ENCODE measurements around the gene ZSWIM5.
A peak's percentile ranks its signal among the peaks of the same experiment; 100 is the strongest.
"Not testable (repeated sequence)": the region's sequence is repeated elsewhere in the genome, so short reads cannot be mapped to it uniquely, and the experiment has no call there.

The ZSWIM5 gene

DNA sequence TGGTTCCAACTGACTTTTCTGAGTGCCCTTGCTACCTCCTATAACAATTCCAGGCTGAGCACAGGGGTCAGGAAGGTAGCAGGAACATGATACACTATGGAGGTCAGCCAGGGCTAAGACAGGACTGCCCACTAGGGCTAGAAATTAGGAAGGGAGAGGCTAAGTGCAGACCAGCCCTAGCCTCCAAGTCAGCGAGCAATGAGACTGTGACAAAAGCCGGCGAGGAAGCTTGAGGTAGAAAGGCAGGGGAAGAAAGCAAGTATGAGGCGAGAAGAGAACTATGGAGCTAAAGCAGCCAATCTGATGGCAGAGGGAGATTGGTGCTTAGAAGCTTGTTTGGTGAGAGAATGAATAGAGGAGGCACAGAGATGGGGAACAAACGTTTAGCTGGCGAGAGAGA is 189.6 kb downstream of the ZSWIM5 start:
- DNase-seq = peak in 1 of 2 donors; percentile 8

DNA sequence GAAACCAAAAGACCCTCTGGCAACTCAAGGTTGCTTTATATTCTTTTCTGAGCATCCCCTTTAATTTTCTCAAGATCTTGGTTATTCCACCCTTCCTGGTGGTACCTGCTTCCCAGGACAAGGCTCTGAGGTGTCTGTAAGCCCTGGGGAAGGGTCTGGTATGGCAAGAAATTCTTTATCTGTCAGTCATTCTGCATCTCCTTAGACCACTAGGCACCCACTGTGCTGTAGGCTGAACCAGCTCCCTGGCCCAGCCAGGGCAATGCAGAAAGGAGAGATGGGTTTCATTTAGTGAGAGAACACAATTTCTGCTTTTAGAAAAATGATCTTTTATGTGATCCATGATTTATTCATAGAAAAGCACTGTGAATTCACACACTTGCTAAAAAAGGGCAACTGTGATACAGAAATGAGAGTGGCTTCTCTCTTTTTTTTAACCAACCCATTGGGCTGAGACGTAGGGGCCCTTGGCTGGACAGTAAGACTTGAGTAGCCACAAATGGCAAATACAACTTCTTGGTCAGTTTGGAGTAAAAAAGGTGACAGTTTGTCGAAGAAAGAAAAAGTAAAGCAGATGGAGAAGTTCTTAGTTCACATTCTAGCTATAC is 190.2 kb downstream of the ZSWIM5 start:
- no peak for DNase-seq

DNA sequence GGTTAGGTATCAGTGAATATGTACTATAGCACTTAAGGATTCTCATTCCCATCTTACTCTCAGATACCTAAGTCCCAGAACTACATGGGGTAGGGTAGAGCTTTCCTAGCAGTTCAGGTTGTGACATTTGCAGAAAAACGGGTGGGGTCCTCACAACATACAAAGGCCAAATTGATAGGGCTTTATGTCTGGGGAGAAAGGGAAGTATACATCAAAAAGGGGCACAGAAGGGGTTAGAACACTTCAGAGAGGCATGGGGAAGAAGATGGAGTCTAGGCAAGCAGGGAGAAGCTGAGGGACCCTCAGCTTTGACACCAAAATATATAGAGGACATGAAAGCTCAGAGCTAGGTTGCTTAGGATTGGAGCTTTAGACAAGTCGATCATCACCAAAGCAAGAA is 190.7 kb downstream of the ZSWIM5 start:
- DNase-seq = no peak

DNA sequence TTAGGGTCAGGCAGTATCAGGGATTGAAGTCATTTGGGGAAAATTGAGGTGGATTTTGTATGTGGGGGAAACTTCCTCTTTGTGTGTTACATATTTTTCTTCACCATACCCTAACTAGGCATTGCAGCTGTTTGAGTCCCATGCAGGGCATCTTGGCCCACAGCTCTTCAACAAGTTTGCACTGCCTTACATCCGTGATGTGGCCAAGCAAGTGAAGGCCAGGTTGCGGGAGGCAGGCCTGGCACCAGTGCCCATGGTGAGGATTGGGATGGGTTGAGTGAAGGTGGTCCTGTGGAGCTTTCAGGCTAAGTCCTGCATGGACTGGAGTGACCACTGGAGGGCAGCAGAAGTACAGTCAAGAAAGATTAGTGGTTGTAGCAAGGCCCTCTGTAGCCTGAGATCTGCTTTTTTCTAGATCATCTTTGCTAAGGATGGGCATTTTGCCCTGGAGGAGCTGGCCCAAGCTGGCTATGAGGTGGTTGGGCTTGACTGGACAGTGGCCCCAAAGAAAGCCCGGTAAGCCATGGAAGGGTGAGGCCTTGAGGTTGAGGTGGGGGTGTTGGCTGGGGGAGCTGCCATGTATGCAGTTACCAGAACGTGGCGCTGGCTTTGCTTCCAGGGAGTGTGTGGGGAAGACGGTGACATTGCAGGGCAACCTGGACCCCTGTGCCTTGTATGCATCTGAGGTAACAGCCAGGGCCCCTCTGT is 191.9 kb downstream of the ZSWIM5 start:
- peak; percentile 81 to 82 for DNase-seq

DNA sequence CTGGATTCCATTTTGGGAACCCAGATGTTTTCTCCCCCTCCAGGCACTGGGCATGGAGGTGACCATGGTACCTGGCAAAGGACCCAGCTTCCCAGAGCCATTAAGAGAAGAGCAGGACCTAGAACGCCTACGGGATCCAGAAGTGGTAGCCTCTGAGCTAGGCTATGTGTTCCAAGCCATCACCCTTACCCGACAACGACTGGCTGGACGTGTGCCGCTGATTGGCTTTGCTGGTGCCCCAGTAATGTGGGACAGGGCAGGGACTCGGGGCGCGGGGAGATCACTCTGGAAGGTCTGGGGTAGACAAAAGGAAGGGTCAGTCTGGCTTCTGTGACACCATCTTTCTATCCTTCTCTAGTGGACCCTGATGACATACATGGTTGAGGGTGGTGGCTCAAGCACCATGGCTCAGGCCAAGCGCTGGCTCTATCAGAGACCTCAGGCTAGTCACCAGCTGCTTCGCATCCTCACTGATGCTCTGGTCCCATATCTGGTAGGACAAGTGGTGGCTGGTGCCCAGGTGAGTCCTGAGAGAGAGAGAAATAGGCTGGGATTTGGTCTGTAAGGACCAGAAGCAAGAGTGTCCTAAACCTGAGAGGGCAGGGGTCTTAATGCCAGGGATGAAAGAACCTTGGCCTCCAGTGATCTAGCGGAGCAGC is 192.7 kb downstream of the ZSWIM5 start:
- no peak for DNase-seq

DNA sequence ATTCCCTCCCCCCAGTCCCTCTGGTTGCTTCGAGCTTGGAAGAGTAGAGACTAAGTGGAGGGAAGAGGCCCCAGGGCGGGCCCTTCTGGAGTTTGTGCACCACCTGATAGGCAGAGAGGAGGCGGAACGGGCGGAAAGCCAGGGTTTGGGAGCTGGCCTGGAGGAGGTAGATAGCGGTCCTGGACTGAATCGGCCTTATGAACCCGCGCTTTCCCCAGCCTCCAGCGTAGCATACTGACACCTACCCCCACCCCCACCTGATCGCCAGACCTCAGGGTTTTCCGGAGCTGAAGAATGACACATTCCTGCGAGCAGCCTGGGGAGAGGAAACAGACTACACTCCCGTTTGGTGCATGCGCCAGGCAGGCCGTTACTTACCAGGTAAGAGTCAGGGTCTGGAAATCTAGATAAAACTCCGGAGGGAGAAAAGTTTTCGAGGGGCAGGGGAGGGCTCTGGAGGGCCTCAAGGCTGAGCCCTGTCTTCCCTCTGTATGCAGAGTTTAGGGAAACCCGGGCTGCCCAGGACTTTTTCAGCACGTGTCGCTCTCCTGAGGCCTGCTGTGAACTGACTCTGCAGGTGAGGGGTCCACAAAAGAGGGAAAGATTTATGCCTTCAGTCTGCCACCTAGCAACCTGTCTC is 193.6 kb downstream of the ZSWIM5 start:
- DNase-seq = peak; percentile 22 to 62

DNA sequence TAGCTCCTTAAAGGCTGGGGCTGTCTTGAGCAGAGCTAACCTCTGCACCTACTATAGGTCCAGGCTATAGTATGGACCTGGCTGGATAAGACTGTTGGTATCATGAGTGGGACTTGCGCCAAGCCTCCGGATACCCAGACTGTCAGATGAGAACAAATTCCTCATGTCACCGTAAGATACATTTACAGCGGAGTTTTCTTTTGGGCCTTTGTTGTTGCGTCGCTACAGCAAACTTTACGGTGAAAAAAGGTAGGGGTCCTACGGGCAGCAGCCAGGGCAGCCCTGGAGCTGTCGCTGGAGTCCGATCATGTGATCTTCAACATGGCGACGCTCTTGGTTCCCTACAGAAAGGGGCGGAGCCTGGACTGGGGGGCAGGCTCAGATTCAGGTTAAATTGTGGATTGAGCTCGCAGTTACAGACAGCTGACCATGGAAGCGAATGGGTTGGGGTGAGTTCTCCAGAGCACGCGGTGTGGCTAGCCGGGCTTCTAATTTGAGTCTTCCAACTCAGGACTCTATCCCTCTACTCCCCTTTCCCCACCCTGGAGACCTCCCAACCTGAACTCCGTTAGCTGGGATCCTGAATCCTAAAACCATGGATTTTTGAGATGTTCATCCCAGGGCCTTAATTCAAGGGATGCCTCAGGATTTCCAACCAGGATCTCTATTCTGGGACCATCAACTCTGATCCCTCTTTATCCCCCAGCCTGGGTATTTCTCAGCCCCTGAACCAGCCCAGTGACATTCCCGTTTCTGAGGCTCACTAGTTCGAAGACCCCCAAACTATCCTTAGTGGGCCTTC is 194.4 kb downstream of the ZSWIM5 start, which contains the start of gene UROD:
UROD (plus strand) TSS at position 418 of the 802 bp plus-strand sequence; CDS start at position 430, 12 bp downstream.
- peak; percentile 98 for DNase-seq

DNA sequence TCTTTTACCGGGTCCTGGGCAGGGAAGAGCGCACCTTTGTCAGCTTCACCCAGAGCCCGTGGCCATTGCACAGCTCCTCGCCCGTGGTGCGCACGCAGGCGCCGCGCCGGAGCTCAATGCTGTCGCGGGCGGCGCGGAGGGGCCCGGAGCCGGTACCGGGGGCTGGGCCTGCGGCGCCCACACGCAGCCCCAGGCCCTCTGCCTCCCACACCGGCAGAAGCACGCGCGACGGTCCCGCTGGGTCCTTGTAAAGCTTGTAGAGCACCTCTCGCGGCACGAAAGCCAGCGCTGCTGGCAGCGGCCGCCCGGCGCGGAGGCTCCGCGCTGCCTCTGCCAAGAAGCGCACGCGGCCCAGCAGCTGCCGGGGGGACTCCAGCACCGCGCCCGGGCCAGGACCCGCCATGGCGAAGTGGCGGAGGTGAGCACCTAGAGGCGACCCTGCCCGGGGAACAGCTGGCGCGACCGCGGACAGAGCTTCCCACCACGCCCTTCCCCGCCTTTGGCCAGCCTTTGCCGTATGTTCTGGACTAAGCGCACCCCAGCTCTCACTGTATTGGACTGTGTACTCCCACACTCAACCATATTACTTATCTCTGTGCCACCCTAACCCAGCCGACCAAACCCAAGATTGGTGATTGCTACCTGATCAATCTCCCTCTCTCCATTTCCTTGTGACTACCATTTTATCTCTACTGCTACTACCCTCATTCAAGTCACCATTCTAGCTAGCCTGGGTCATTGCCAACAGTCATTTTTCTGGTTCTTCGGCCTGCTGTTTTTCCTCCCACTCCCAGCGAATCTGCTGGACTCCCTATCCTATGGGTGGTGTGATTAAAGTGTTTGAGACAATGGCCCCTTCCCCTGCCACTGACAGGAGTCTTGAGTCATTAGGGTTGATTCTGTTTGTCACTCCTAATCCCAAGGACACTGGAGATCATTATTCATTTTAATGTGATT is 195.3 kb downstream of the ZSWIM5 start, which contains the start of gene HECTD3:
HECTD3 (minus strand) TSS at position 470 of the 957 bp plus-strand sequence; CDS start at position 403, 67 bp downstream.
- peak; percentile 72 to 84 for DNase-seq

DNA sequence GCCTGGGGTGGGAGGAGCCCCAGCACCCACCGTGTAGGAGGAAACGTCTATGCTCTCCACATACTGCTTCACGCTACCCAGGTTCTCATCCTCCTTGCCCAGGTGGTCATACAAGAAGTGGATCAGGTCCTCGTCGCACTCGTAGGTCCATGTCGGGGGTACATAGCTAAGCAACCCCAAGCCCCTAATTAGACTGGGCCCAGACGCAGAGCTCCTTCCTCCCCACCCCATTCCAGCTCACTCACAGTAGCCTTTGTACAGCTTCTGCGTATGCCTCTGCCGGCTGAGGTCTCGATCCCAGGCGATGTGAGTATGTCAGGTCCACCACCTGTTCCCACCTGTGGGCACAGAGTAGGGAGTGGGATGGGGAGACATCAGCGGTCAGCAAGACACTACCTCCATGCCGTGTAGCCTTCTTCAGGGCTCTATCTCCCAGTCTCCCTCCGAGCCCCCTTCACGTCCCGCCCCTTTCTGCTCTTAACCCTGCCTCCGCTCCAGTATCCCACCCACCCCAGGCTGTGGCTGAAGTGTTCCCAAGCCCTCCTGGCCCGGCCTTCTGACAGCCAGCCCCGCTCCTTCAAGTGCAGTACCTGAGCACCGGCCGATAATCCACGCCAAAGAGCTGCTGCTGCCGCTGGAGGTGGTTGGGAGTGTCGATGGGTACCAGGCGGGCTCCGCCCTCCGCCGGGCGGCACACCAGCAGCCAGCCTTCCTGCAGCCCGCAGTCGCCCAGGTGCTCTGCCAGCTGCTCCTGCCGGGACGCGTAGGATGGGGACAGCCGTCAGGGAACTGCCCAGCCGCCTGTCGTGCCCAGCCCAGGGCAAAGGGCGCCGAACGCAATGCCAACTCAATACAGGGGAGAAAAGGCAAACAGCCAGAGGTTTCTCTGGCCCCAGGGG is 196.2 kb downstream of the ZSWIM5 start:
- DNase-seq = peak in 1 of 2 donors; percentile 2

DNA sequence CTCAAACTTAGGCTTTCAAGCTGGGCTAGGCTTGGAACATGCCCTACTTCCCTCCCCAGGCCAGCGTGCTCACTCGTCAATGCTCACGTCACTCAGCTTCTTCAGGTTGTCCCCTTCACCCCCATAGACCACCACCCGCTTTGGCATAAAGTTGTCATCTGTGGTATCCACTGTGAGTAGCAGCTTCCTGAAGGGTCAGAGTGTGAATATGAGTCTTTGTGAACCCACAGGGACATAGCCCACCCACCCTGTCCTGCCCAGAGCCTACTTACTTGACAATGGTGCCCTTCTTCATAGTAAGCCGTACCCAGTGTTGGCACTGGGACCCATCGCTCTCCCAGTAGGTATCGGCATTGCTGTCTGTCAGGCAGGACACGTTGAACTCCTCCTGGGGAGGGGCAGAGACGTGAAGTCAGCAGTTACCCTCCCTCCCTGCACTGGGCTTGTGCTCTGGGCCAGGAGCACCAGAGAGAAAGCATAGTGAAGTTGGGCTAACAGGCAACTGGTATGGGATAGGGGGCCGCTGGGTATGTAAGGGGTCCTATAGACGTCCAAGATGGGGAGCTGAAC is 197.0 kb downstream of the ZSWIM5 start:
- DNase-seq = no peak

DNA sequence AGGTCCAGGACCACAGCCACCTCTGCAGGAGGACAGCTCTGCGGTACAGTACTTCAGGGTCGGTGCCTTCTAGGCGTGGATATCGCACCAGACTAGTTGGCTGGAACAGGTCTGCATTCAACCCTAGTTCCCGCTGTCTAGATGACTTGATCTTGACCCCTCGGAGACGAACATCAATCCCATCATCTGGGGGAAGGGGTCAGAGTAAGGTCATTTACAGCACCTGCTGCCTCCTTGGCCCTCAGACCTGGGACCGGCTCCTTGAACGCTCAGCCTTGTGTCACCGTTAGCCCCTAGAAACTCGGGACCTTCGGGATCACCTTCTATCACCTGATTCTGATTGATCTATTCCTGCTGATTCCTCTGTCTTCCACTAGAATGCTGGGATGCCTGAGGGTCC is 197.9 kb downstream of the ZSWIM5 start:
- no peak for DNase-seq

DNA sequence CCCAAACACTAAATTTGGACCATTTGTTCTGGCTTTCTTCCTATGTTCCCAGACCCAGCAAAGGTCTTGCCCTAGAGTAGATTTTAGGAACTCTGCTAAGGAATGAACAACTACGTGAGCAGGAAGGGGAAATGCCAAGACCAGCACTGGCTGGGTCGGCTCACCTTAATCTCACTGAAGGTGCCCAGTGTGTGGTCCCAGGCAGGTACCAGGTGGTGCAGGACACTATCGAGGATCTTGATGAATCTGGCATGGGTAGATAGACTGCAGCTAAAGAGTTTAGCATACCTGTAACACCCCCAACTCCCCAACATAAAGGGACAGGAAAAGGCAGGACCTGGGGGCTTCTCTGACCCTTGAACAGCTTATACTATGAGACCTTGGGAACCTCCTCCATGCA is 198.3 kb downstream of the ZSWIM5 start:
- no peak for DNase-seq

DNA sequence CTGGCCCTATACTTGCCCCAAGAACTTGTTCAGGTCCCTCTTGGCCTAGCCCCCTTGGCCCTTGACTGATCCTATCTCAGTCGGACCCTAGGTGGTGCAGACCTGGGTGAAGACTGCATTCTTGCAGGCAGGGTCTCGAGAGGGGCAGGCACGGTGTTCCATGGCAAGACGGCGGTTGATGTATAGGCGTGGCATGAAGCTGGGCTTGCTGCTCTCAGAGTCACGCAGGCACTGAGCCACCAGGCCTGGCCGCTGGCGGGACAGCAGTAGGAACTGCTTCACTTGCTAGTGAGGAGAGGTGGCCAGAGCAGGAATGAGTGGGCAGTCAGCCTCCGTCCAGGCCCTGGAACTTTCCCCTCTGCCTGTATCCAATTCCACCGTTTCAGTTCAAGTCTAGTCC is 199.1 kb downstream of the ZSWIM5 start:
- DNase-seq = no peak

DNA sequence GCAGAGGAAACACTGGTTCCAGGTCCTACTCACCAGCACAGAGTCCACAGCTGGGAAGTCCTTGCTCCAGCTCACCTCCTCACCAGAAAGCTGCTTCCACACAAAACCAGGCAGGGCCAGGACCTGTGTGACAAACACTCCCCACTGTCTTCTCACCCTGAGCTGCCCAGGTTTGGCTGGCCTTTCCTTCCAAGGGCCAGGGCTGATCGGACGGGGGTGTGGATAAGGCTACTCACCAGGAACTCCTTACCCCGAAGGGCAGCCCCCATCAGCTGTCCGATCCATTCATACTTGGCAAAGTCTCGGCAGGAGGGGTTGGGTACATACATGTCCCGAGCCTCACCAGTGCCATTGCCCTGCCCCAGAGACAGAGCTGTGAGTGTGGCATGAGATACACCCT is 200.6 kb downstream of the ZSWIM5 start:
- DNase-seq = no peak

DNA sequence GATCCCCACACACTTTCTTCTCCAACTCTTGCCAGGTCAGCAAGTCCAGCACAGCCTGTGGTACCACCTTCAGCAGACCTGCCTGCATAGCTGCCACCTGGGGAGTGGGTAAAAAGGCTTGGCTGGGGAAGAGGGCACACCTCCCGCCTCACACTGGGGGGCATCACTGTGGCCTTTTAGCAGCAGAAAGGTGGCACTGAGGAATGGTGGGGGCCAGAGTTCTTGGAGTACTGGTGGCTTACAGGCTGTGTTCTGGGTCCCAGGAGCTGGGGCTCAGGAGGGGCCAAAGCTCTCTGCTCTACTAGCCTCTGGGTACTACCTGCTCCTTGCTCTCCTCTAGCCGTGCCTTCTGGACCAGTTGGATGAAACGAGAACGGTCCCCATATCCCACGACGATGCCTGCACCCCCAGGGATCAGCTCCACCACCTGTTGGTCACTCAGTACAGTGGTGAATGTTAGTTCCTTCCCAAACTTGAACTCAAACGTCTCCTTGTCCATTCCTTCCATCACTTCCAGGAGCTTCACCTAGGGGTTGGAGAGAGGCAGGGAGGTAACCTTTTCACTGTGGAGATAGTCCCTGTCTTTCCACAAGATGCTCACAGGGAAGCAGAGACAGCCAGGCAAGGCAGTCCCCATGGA is 202.0 kb downstream of the ZSWIM5 start:
- DNase-seq = no peak

DNA sequence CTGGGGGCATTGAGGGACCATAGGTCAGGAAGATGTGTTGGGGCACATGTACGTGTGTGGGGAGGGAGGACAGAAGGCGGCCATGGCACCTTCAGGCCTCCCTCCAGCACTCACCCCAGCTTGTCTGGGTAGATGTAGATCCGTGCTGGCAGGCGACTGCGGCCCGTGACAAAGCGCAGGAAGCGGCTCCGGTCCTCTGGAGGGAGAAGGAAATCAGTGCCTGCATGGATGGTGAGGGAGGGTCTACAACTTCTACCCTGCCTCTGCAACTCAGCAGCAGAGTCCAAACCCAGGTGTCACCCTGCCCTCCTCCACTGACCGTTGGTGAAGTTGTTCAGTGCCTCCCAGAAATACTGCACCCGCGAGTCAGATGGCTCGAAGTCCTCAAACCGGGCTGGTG is 202.7 kb downstream of the ZSWIM5 start:
- no peak for DNase-seq

DNA sequence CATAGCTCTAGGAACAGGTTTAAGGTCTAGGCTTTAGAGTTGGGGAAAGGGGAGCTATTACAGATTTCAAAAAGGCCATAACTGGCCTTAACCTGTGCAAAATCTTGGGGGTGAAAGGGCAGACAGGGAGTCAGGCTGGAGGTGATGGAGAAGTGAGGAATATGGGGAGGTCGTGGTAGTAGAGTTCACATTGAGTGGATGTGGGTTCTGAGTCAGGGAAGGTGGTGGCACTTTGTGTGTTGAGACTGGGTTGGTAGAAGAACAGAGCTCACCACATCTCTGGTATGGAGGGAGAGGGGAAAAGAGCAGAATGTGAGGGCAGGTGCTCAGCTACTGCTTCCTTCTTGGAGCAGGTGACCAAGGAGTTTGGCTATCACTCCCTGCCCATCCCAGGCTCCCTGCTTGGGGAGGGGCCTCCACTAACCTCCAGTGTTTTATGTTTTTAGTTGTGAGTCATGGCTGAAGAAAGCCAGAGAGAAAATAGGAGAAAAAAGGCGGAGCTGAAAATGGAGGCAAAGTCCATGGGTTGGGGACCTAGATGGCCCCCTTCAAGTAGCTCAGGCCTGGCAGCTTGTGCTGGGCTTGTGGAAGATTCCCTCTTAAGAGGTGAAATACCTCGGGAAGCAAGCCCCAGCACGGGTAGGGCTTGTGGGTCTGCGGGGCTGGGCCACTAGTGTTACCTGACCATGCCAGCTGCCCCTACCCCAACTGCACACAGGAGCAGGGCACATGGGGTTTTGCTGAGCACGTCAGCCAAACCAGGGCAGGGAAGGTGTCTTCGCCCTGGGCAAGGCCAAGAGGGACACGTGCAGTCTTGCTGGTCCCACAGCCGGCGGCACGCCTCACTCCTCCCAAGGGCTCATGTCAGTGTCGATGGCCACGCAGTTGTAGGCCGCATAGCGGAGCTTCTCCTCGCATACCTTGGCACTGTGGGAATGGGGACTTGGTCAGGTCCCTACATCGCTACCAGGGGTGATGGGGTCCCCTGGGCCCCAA is 203.5 kb downstream of the ZSWIM5 start:
- no peak for DNase-seq

DNA sequence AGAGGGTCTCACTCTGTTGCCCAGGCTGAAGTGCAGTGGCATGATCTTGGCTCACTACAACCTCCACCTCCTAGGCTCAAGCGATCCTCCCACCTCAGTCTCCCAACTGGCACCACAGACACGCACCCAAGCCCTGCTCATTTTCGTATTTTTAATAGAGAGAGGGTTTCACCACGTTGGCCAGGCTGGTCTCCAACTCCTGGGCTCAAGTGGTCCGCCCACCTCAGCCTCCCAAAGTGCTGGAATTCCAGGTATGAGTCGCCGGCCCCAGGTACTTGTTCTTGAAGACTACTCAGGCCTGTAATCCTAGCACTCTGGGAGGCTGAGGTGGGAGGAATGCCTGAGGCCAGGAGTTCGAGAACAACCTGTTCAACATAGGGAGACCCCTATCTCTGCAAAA is 204.8 kb downstream of the ZSWIM5 start:
- not testable (repeated sequence) for DNase-seq

Measured in inflammatory macrophage (primary cell).